HepG2 (cell line): Measurements from ENCODE around the gene FBXW2. TPM values are rescaled to one million over a fixed set of nuclear protein-coding genes. Genes with fewer than 3 reads are reported as not detected.
A peak's percentile ranks its signal among the peaks of the same experiment; 100 is the strongest.

Source experiments
- AFF4 ChIP-seq: sonication (generic); formaldehyde crosslinking; IDR thresholded peaks from 2 replicates; pipeline ENCODE4 v1.4.0; 2020; ENCODE audit warnings: missing genetic modification reagents
- ARNT2 ChIP-seq: sonication (generic); formaldehyde crosslinking; IDR thresholded peaks from 2 replicates; pipeline ENCODE4 v1.8.0; 2022; ENCODE audit warnings: mild to moderate bottlenecking, low read depth, missing genetic modification reagents, moderate library complexity
- ARNTL ChIP-seq: sonication (generic); formaldehyde crosslinking; IDR thresholded peaks from 2 replicates; pipeline ENCODE4 v1.4.0; 2020; ENCODE audit warnings: mild to moderate bottlenecking, missing genetic modification reagents
- ATF5 ChIP-seq: sonication (generic); formaldehyde crosslinking; IDR thresholded peaks from 2 replicates; pipeline ENCODE4 v1.4.0; 2020; ENCODE audit warnings: mild to moderate bottlenecking, low read depth, missing genetic modification reagents
- EZH2 ChIP-seq: conservative IDR thresholded peaks from 2 replicates; pipeline ENCODE4 v1.6.1; 2012; ENCODE audit warnings: mild to moderate bottlenecking, low read depth, low read length, moderate library complexity
- KLF13 ChIP-seq: sonication (generic); formaldehyde crosslinking; IDR thresholded peaks from 2 replicates; pipeline ENCODE4 v1.4.0; 2020; ENCODE audit warnings: mild to moderate bottlenecking, missing genetic modification reagents
- MAFG ChIP-seq: sonication (generic); formaldehyde crosslinking; IDR thresholded peaks from 2 replicates; pipeline ENCODE4 v1.5.1; 2020; ENCODE audit warnings: mild to moderate bottlenecking, missing genetic modification reagents
- RCOR2 ChIP-seq: IDR thresholded peaks from 2 replicates; pipeline ENCODE4 v1.6.1; 2016; ENCODE audit warnings: missing biosample characterization, missing genetic modification reagents
- SATB2 ChIP-seq: sonication (generic); formaldehyde crosslinking; IDR thresholded peaks from 2 replicates; pipeline ENCODE4 v1.5.0; 2020; ENCODE audit warnings: missing genetic modification reagents
- SMYD3 ChIP-seq: sonication (generic); formaldehyde crosslinking; IDR thresholded peaks from 2 replicates; pipeline ENCODE4 v1.8.1; 2023; ENCODE audit warnings: mild to moderate bottlenecking, missing genetic modification reagents
- TEAD2 ChIP-seq: sonication (generic); formaldehyde crosslinking; IDR thresholded peaks from 2 replicates; pipeline ENCODE4 v1.9.0; 2021; ENCODE audit warnings: missing genetic modification reagents
- ZBTB38 ChIP-seq: sonication (generic); formaldehyde crosslinking; IDR thresholded peaks from 2 replicates; pipeline ENCODE4 v1.5.1; 2020; ENCODE audit warnings: mild to moderate bottlenecking, missing genetic modification reagents
- ZC3H4 ChIP-seq: sonication (generic); formaldehyde crosslinking; IDR thresholded peaks from 2 replicates; pipeline ENCODE4 v1.4.0; 2020; ENCODE audit warnings: missing genetic modification reagents, borderline replicate concordance
- ZFP90 ChIP-seq: sonication (generic); formaldehyde crosslinking; IDR thresholded peaks from 2 replicates; pipeline ENCODE4 v1.8.0; 2022; ENCODE audit warnings: missing genetic modification reagents, mild to moderate bottlenecking, inconsistent platforms, borderline replicate concordance
- ZNF10 ChIP-seq: sonication (generic); formaldehyde crosslinking; IDR thresholded peaks from 2 replicates; pipeline ENCODE4 v1.4.0; 2020; ENCODE audit warnings: mild to moderate bottlenecking, low read depth, missing genetic modification reagents, borderline replicate concordance
- ZNF205 ChIP-seq: IDR thresholded peaks from 2 replicates; pipeline ENCODE4 v1.6.1; 2018; ENCODE audit warnings: missing biosample characterization, missing genetic modification reagents
- ZNF263 ChIP-seq: sonication (generic); formaldehyde crosslinking; IDR thresholded peaks from 2 replicates; pipeline ENCODE4 v1.4.0; 2020; ENCODE audit warnings: missing genetic modification reagents
- ZNF430 ChIP-seq: sonication (generic); formaldehyde crosslinking; IDR thresholded peaks from 2 replicates; pipeline ENCODE4 v1.9.0; 2021; ENCODE audit warnings: mild to moderate bottlenecking, missing genetic modification reagents
- ZNF574 ChIP-seq: sonication (generic); formaldehyde crosslinking; IDR thresholded peaks from 2 replicates; pipeline ENCODE4 v1.4.0; 2020; ENCODE audit warnings: missing genetic modification reagents
- ZNF879 ChIP-seq: sonication (generic); formaldehyde crosslinking; IDR thresholded peaks from 2 replicates; pipeline ENCODE4 v1.8.1; 2023; ENCODE audit warnings: missing genetic modification reagents
- polyA plus RNA-seq, 8 experiments: library from polyadenylated mRNA; depleted of rRNA in 3 of 8; stranded (reverse) in 7 of 8; unstranded in 1 of 8; fragments of >200 nt; fragmentation: Illumina TruSeq in 4 of 8; extraction: Trizol in 4 of 8; gene quantifications; 2 replicates each; pipeline versions ENCODE4 v1.2.1 to v1.2.3, GENCODE V29; 2011 to 2016; ENCODE audit warnings: low read depth in 4 of 8, missing spikeins in 1 of 8, mixed read lengths in 1 of 8; ENCODE audit not compliant: insufficient read depth in 1 of 8
- total RNA-seq, 5 experiments: library from RNA; depleted of rRNA; stranded (reverse); fragments of >200 nt; fragmentation: Illumina TruSeq; extraction: Trizol; gene quantifications; 2 replicates each; pipeline ENCODE4 v1.2.3, GENCODE V29; 2016; ENCODE audit warnings: low read depth in 1 of 5
- TF ChIP-seq, protein P1 (sequence below): sonication (generic); formaldehyde crosslinking; IDR thresholded peaks from 2 replicates; pipeline ENCODE4 v1.4.0; 2020; ENCODE audit warnings: missing genetic modification reagents, borderline replicate concordance

Gene FBXW2
- total and polyA plus RNA-seq, 2 of the 13 experiments (the other 11 are each of a cell fraction or from before 2014, with no cell fraction given): 35.4 to 43.1 TPM

GRCh38 chr9:120778758-120779157, 14.5 kb downstream of the FBXW2 start (continued):
- TF ChIP-seq ZNF10 (CRISPR knock-in tag) (no peak), ZBTB38 (CRISPR knock-in tag) (no peak), RCOR2 (CRISPR knock-in tag) (peak; percentile 50; the same call in 1 of the 2 replicates), EZH2 (no peak), ZNF574 (CRISPR knock-in tag) (no peak), AFF4 (CRISPR knock-in tag) (no peak), SATB2 (CRISPR knock-in tag) (no peak), ZNF263 (CRISPR knock-in tag) (no peak), ZNF205 (peak; percentile 57; the same call in 1 of the 2 replicates), ATF5 (CRISPR knock-in tag) (no peak), ZNF879 (no peak), KLF13 (CRISPR knock-in tag) (no peak), ZFP90 (CRISPR knock-in tag) (no peak), ZNF430 (CRISPR knock-in tag) (no peak), ARNT2 (no peak), ARNTL (0 out of 2 replicates have a peak, but pooled peaks have one; percentile 35), ZC3H4 (CRISPR knock-in tag) (no peak), SMYD3 (CRISPR knock-in tag) (no peak), MAFG (CRISPR knock-in tag) (no peak), TEAD2 (CRISPR knock-in tag) (no peak)
- TF ChIP-seq, protein P1, sequence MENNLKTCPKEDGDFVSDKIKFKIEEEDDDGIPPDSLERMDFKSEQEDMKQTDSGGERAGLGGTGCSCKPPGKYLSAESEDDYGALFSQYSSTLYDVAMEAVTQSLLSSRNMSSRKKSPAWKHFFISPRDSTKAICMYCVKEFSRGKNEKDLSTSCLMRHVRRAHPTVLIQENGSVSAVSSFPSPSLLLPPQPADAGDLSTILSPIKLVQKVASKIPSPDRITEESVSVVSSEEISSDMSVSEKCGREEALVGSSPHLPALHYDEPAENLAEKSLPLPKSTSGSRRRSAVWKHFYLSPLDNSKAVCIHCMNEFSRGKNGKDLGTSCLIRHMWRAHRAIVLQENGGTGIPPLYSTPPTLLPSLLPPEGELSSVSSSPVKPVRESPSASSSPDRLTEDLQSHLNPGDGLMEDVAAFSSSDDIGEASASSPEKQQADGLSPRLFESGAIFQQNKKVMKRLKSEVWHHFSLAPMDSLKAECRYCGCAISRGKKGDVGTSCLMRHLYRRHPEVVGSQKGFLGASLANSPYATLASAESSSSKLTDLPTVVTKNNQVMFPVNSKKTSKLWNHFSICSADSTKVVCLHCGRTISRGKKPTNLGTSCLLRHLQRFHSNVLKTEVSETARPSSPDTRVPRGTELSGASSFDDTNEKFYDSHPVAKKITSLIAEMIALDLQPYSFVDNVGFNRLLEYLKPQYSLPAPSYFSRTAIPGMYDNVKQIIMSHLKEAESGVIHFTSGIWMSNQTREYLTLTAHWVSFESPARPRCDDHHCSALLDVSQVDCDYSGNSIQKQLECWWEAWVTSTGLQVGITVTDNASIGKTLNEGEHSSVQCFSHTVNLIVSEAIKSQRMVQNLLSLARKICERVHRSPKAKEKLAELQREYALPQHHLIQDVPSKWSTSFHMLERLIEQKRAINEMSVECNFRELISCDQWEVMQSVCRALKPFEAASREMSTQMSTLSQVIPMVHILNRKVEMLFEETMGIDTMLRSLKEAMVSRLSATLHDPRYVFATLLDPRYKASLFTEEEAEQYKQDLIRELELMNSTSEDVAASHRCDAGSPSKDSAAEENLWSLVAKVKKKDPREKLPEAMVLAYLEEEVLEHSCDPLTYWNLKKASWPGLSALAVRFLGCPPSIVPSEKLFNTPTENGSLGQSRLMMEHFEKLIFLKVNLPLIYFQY (CRISPR knock-in tag): no peak
